HG03571 (cell line): ENCODE data around the gene PROM2.

ENCODE experiments used
- ATAC-seq: cut with Tn5 transposase; IDR thresholded peaks from one replicate; pipeline ENCODE4 v1.9.1; 2021; ENCODE audit not compliant: unreplicated experiment

The PROM2 gene

GRCh38 chr2:95319481-95320343, 45.5 kb downstream of the PROM2 start:
- ATAC-seq: no peak

DNA sequence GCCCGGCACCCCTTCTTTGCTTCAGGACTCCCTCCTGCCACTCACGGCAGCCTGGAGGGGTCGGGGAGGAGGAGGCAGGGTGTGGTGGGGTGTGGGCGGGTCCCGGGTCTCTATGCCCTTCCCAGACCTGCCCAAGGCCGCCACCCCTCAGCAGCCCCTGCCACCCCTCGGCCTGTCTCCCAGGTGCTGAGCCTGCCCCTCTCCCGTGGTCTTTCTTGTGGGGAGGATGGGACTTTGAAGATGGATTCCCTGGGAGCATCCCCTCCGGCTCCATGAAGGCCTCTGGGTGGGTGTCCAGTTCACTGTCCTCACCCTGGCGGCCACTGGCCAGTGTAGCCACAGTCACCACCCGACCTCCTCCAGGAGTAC, 46.1 kb downstream of the PROM2 start:
- no peak for ATAC-seq

DNA sequence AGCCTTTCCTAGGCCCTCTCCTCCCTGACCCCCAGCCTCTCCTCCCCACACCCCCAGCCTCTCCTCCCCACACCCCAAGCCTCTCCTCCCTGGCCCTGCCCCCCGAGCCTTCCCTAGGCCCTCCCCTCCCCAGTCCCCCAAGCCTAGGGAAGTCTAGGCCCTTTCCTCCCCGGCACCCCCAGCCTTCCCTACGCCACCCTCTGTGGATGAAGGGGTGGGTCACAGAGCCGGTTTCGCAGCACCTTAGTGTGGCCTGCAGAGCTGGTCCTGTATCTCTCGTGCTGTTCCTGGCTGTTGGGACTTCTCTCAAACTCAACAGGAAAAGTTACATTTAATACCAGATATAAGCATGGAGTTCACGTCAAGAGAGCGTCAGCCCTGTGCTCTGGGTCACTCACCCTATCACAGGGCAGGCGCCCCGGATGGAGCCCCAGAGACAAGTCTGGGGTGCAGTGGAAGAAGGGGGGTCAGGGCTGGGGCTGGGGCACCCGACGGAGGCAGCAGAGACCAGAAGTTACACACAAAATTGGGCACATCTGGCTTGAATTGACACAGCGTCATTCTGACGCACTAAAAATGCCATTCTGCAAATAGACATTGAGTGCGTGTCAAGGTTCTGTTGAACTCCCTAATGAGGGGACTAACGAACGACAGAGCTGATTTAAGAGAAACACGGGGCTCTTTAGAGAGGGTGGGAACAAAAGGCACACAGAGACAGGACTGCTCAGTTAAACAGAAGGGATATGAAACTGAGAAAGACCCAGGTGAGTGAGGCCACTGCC, 46.9 kb downstream of the PROM2 start:
- ATAC-seq: no peak

GRCh38 chr2:95323347-95324155, 49.3 kb downstream of the PROM2 start:
- ATAC-seq: no peak

DNA sequence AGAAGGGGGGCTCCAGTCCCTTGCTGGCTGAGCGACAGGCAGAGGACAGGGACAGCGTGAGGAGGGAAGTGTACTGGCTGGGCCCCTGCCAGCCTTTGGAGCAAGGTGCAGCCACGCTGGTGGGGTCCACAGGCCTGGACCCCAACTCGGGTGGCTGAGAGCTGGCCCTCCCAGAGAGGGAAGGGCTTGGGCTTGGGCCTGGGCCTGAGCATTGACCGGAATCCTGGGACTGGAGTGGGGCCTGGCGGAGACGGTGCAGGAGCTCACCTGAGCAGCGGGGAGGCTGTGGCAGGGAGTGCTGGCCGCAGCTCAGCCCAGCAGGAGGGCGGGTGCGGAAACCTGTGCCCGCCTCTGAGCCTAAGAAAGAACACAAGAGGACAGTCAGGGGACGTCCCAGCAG, 50.8 kb downstream of the PROM2 start:
- no peak for ATAC-seq

DNA sequence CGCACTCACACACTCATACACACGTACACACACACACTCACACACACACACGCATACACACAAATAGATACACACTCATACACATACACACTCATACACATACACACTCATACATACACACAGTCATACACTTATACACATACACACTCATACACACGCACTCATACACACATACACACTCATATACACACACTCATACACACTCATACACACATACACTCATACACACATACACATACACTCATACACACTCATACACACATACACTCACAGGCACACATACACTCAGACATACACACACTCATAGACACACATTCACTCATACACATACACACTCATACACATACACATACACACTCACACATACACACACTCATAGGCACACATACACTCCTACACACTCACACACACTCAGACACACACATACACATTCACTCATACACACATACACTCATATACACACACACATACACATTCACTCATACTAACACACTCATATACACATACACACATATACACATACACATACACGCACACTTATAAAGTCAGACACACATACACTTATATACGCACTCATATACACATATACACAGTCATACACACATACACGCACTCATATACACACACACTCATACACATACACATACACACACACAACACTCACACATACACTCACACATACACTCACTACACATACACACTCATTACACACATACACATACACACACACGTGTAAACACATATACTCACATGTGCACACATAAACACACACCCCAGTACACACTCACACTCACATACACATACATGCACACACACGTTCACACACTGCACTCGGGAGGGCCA, 51.6 kb downstream of the PROM2 start:
- no peak for ATAC-seq

- ATAC-seq: no peak
These were observed 52.3 kb downstream of the PROM2 start for GRCh38 chr2:95326433-95327140.

GRCh38 chr2:95327861-95328260, 53.6 kb downstream of the PROM2 start:
- ATAC-seq: no peak

- ATAC-seq: no peak
These were observed 54.3 kb downstream of the PROM2 start for GRCh38 chr2:95328358-95329125.

DNA sequence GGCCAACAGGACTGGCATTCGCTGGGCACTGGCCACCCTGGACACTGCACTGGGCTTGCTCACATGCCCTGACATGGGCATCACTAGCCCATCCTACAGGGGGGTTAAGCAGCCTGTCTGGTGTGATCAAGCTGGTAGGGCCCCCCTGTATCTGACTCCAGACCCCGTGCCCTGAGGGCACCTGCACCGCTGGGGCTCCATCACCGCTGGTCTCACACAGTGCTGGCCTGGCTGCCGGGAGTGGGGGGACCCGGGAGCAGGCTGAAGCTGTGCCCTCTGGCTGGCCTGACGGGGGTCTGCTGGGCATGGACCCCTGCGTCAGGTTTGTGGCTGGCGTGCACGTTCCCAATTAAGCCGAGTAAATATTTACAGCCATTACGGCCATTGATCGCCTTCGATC, 55.2 kb downstream of the PROM2 start:
- no peak for ATAC-seq

GRCh38 chr2:95329891-95330793, 55.9 kb downstream of the PROM2 start:
- ATAC-seq: no peak

DNA sequence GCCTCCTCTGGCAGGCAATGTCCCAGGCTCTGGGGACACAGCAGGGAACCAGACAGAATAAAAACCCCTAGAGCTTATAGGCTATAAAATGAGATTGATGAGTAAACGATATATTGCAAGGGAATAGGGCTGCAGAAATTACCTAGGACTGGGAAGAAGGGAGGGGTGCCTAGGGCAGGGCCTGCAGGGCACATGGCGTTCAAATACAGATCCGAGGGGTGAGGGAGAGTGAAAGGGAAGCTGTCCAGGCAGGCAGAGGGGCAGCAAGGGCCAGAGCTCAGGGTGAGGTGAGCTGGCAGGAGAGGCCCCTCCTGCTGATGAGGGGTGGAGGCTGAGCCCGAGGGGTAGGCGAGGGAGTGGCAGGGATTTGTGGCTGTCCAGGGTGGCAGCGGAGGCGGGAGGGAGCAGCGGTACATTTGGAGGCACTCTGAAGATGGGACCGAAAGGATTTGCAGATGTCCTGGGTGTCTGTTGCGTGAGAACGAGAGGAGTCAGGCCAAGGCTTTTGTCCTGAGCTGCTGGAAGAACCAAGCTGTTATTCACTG, 56.6 kb downstream of the PROM2 start:
- ATAC-seq: no peak

GRCh38 chr2:95331606-95332005, 57.4 kb downstream of the PROM2 start:
- no peak for ATAC-seq

DNA sequence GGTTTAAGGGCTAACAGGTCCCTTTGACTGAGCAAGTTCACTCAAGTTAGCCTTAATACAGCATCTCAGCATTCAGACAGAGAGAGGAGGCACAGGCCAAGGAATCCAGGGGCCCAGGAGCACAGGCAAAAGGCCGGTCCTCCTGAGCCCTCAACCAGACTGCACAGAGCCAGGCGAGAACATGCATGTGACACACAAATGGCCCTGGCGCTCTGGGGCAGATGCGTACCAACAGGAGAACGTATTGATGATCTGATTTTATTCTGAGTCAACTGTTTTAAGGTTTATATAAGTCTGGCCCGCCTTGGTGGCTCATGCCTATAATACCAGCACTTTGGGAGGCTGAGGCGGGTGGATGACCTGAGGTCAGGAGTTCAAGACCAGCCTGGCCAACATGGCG, 57.8 kb downstream of the PROM2 start:
- no peak for ATAC-seq

GRCh38 chr2:95333056-95333455, 58.8 kb downstream of the PROM2 start:
- ATAC-seq: no peak

DNA sequence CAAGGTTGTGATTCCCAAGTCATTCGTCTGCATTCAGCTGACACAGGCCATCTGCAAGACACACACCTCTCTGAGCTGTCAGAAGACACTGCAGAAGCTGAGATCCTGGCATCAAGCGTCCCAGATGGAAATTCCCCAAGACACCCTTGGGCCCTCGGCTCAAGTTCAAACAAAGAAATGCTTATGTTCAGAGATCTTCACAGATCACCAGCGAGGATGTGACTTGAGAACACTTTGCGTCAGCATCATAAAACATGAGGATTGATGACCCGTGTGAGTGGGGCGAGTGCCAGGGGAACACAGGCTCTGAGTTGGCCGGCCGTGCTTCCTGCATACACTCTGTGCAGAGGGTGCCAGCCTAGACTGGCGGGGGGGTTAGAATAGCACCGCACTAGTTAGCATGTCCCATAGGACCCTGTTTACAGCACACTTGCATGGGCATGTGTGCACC, 59.7 kb downstream of the PROM2 start:
- no peak for ATAC-seq

GRCh38 chr2:95334916-95335641, 60.8 kb downstream of the PROM2 start:
- no peak for ATAC-seq
